H9 (cell line): Measurements from ENCODE around the gene HAT1. TPM values are rescaled to one million over a fixed set of nuclear protein-coding genes. Genes with fewer than 3 reads are reported as not detected.

Experiments
- DNase-seq: peaks from one replicate; pipeline ENCODE4 v3.0.0-alpha.2; 2017
- H2AFZ ChIP-seq: one replicate; pipeline ENCODE4 v1.6.1; 2013; ENCODE audit warnings: mild to moderate bottlenecking, low read length, control low read depth, moderate library complexity
- H2AK5ac ChIP-seq: 2 replicates; pipeline ENCODE4 v1.6.1; 2013; ENCODE audit warnings: low read length, control low read depth, mixed read lengths; ENCODE audit not compliant: insufficient read length
- H2BK120ac ChIP-seq: one replicate; pipeline ENCODE4 v1.6.1; 2013; ENCODE audit warnings: low read depth, mild to moderate bottlenecking, low read length, control low read depth, inconsistent platforms; ENCODE audit not compliant: poor library complexity, severe bottlenecking
- H2BK12ac ChIP-seq: 2 replicates; pipeline ENCODE4 v1.6.1; 2013; ENCODE audit warnings: low read length, control low read depth, mixed read lengths, low read depth; ENCODE audit not compliant: insufficient read length
- H2BK15ac ChIP-seq: 2 replicates; pipeline ENCODE4 v1.6.1; 2013; ENCODE audit warnings: low read depth, low read length, control low read depth
- H2BK20ac ChIP-seq: one replicate; pipeline ENCODE4 v1.6.1; 2013; ENCODE audit warnings: low read depth, mild to moderate bottlenecking, low read length, control low read depth, inconsistent platforms; ENCODE audit not compliant: poor library complexity, severe bottlenecking
- H2BK5ac ChIP-seq: 2 replicates; pipeline ENCODE4 v1.6.1; 2013; ENCODE audit warnings: low read length, control low read depth, mixed read lengths; ENCODE audit not compliant: insufficient read length
- H3K14ac ChIP-seq: 2 replicates; pipeline ENCODE4 v1.6.1; 2013; ENCODE audit warnings: low read length, control low read depth; ENCODE audit not compliant: insufficient read depth
- H3K18ac ChIP-seq: 2 replicates; pipeline ENCODE4 v1.6.1; 2013; ENCODE audit warnings: low read depth, mild to moderate bottlenecking, mixed read lengths, low read length, control low read depth; ENCODE audit not compliant: insufficient read length
- H3K23ac ChIP-seq: 2 replicates; pipeline ENCODE4 v1.6.1; 2013; ENCODE audit warnings: low read length, control low read depth, mixed read lengths, low read depth; ENCODE audit not compliant: insufficient read length
- H3K23me2 ChIP-seq: 2 replicates; pipeline ENCODE4 v1.6.1; 2013; ENCODE audit warnings: low read depth, mild to moderate bottlenecking, mixed read lengths, low read length, control low read depth; ENCODE audit not compliant: insufficient read length, poor library complexity, severe bottlenecking
- H3K27ac ChIP-seq: 2 replicates; pipeline ENCODE4 v1.5.1; 2013; ENCODE audit warnings: low read length, control low read depth, mixed read lengths, low read depth; ENCODE audit not compliant: insufficient read length
- H3K27me3 ChIP-seq: 2 replicates; pipeline ENCODE4 v1.6.1; 2013; ENCODE audit warnings: low read length, control low read depth, inconsistent platforms; ENCODE audit not compliant: insufficient read depth
- H3K4ac ChIP-seq: 2 replicates; pipeline ENCODE4 v1.6.1; 2013; ENCODE audit warnings: low read depth, mild to moderate bottlenecking, control low read depth, inconsistent platforms, low read length, moderate library complexity
- H3K4me1 ChIP-seq: 2 replicates; pipeline ENCODE4 v1.6.1; 2013; ENCODE audit warnings: low read length, control low read depth, inconsistent platforms; ENCODE audit not compliant: insufficient read depth
- H3K4me2 ChIP-seq: 2 replicates; pipeline ENCODE4 v1.6.1; 2013; ENCODE audit warnings: low read length, control low read depth, mixed read lengths; ENCODE audit not compliant: insufficient read length, insufficient read depth
- H3K56ac ChIP-seq: 2 replicates; pipeline ENCODE4 v1.6.1; 2013; ENCODE audit warnings: low read depth, mild to moderate bottlenecking, mixed read lengths, low read length, control low read depth; ENCODE audit not compliant: insufficient read length
- H3K79me1 ChIP-seq: 2 replicates; pipeline ENCODE4 v1.6.1; 2013; ENCODE audit warnings: low read depth, mild to moderate bottlenecking, moderate library complexity, low read length, control low read depth, inconsistent platforms; ENCODE audit not compliant: insufficient read depth, poor library complexity, severe bottlenecking
- H3K79me2 ChIP-seq: 2 replicates; pipeline ENCODE4 v1.6.1; 2013; ENCODE audit warnings: low read length, control low read depth, inconsistent platforms; ENCODE audit not compliant: insufficient read depth
- H3K9ac ChIP-seq: 2 replicates; pipeline ENCODE4 v1.6.1; 2013; ENCODE audit warnings: low read length, control low read depth, mixed read lengths; ENCODE audit not compliant: insufficient read length; ENCODE audit errors: extremely low read depth
- H3K9me3 ChIP-seq: one replicate; pipeline ENCODE4 v1.6.1; 2013; ENCODE audit warnings: low read depth, low read length, inconsistent platforms; ENCODE audit not compliant: control insufficient read depth
- H3T11ph ChIP-seq: one replicate; pipeline ENCODE4 v1.6.1; 2013; ENCODE audit warnings: mild to moderate bottlenecking, low read length, control low read depth, inconsistent platforms
- H4K20me1 ChIP-seq: one replicate; pipeline ENCODE4 v1.6.1; 2013; ENCODE audit not compliant: control insufficient read depth, insufficient read length, insufficient read depth
- H4K5ac ChIP-seq: 2 replicates; pipeline ENCODE4 v1.6.1; 2013; ENCODE audit warnings: low read depth, mild to moderate bottlenecking, mixed read lengths, low read length, control low read depth; ENCODE audit not compliant: insufficient read length
- H4K8ac ChIP-seq: replicated peaks from 2 replicates; pipeline ENCODE4 v1.6.1; 2013; ENCODE audit warnings: low read length, control low read depth, mixed read lengths, low read depth; ENCODE audit not compliant: insufficient read length
- H4K91ac ChIP-seq: 2 replicates; pipeline ENCODE4 v1.6.1; 2013; ENCODE audit warnings: low read depth, mild to moderate bottlenecking, moderate library complexity, mixed read lengths, low read length, control low read depth; ENCODE audit not compliant: insufficient read length
- H3K27ac Mint-ChIP-seq, 3 experiments: 2 replicates in 2 of 3; 3 replicates in 1 of 3; pipeline ENCODE4 v1.8.0; 2020 to 2021; ENCODE audit warnings: mixed read lengths in 3 of 3, mild to moderate bottlenecking in 1 of 3, moderate library complexity in 1 of 3
- H3K27me3 Mint-ChIP-seq: 2 replicates; pipeline ENCODE4 v1.8.0; 2021; ENCODE audit warnings: low read depth, mild to moderate bottlenecking, moderate library complexity, mixed read lengths
- H3K36me3 Mint-ChIP-seq, 3 experiments: 2 replicates in 2 of 3; 3 replicates in 1 of 3; pipeline ENCODE4 v1.8.0; 2020 to 2021; ENCODE audit warnings: low read depth in 3 of 3, mixed read lengths in 3 of 3; ENCODE audit not compliant: insufficient read depth in 1 of 3
- H3K4me1 Mint-ChIP-seq, 2 experiments: 2 replicates each; pipeline ENCODE4 v1.8.0; 2020; ENCODE audit warnings: mixed read lengths in 2 of 2
- H3K4me3 Mint-ChIP-seq, 2 experiments: 2 replicates in 1 of 2; 3 replicates in 1 of 2; pipeline ENCODE4 v1.8.0; 2020 to 2021; ENCODE audit warnings: mild to moderate bottlenecking in 2 of 2, mixed read lengths in 2 of 2, moderate library complexity in 1 of 2
- H3K9me3 Mint-ChIP-seq, 2 experiments: 2 replicates in 1 of 2; 3 replicates in 1 of 2; pipeline ENCODE4 v1.8.0; 2020; ENCODE audit warnings: mild to moderate bottlenecking in 2 of 2, mixed read lengths in 2 of 2, moderate library complexity in 1 of 2
- WGBS: extraction: QIAGEN DNeasy Blood & Tissue Kit; methylation state at CpG from one replicate; pipeline ENCODE4 v1.1.7; 2013; ENCODE audit warnings: missing lambda C conversion rate, low lambda C conversion rate, mixed read lengths; ENCODE audit not compliant: insufficient read length; ENCODE audit errors: extremely low coverage; 5-methylcytosine and 5-hydroxymethylcytosine counted together
- total RNA-seq: library from RNA; stranded (reverse); gene quantifications from 2 replicates; pipeline ENCODE4 v1.2.1, GENCODE V29; 2021
- TF ChIP-seq, protein P1 (sequence below): fragments of 200-600 bp; sonication (generic); conservative IDR thresholded peaks from 3 replicates; pipeline ENCODE4 v1.8.0; 2021; ENCODE audit warnings: antibody characterized with exemption, mild to moderate bottlenecking

The HAT1 gene
- total RNA-seq, 1 experiment from 2014 or later: 73.0 TPM

DNA sequence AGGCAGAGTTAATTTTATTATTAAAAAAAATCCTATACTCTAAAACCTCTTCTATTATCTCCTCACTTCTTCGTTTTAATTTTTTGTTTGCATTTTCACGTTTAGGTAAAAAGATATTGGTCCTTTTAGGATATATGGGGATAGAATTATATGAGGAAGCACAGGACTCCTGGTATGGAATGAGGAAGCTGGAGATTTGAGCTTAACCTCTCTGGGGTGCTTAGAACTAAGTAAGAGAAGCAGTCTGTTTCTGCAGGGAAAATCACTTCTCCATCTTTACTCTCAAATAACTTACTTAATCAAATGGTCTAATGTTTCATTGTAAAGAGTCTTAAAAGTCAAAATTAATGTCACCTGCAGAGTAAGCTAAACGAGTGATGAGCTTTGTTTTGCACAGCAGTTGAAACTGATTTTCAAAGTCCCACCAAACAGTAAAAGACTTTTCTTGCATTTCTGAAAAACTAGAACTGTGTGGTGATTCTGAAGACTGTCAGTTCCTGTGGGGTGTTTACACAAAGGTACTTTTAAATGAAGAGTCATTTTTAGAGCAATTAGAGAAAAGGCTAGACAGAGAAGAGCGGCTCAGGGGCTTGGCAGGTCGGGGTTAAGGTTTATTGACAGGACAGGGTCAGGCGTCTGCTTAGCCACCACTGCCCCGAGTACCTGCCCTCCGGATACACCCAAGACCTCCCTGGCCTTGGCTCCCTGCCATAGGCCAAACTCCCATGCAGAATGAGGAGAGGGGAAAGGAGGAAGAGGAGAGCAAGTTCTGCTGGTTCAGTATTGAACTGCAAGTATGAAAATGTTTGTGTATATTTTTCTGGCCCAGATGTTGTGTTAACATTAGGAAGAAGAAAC is 99.0 kb downstream of the HAT1 start:
- Histone ChIP-seq H3K23me2 (no peaks in the 10 kb centered on the region), H3K14ac (no peak overlapping the region), H2BK120ac (no peak overlapping the region), H3K27ac (no peak overlapping the region), H2BK20ac (no peak overlapping the region), H2AK5ac (no peak overlapping the region), H3K18ac (no peak overlapping the region), H2BK15ac (no peak overlapping the region), H4K8ac (no peak overlapping the region), H4K20me1 (no peaks in the 10 kb centered on the region), H3K79me2 (no peaks in the 10 kb centered on the region), H2AFZ (no peak overlapping the region), H3K56ac (no peak overlapping the region), H2BK5ac (no peak overlapping the region), H3K23ac (no peak overlapping the region), H3K4me2 (no peak overlapping the region), H3T11ph (no peak overlapping the region), H4K91ac (no peak overlapping the region), H3K4me1 (peaks cover 2% of the 10 kb centered on the region; the same call in 1 of the 2 replicates), H4K5ac (no peak overlapping the region), H3K4ac (no peak overlapping the region), H3K9ac (no peak overlapping the region), H3K9me3 (no peaks in the 10 kb centered on the region), H2BK12ac (no peak overlapping the region), H3K27me3 (no peaks in the 10 kb centered on the region), H3K79me1 (no peaks in the 10 kb centered on the region)
- peak overlapping the region in 1 of 2 experiments; percentile 25; a peak in 2 of 5 replicates for H3K4me3 Mint-ChIP-seq
- H3K9me3 Mint-ChIP-seq: no peaks in the 10 kb centered on the region
- peak; percentile 47 for DNase-seq
- WGBS: 100% methylated on average over 2 of the region's 8 CpGs
- peak overlapping the region in 2 of 3 experiments; percentile 3 to 85; a peak in 4 of 7 replicates for H3K27ac Mint-ChIP-seq
- no peaks in the 10 kb centered on the region for H3K36me3 Mint-ChIP-seq
- TF ChIP-seq, protein P1, sequence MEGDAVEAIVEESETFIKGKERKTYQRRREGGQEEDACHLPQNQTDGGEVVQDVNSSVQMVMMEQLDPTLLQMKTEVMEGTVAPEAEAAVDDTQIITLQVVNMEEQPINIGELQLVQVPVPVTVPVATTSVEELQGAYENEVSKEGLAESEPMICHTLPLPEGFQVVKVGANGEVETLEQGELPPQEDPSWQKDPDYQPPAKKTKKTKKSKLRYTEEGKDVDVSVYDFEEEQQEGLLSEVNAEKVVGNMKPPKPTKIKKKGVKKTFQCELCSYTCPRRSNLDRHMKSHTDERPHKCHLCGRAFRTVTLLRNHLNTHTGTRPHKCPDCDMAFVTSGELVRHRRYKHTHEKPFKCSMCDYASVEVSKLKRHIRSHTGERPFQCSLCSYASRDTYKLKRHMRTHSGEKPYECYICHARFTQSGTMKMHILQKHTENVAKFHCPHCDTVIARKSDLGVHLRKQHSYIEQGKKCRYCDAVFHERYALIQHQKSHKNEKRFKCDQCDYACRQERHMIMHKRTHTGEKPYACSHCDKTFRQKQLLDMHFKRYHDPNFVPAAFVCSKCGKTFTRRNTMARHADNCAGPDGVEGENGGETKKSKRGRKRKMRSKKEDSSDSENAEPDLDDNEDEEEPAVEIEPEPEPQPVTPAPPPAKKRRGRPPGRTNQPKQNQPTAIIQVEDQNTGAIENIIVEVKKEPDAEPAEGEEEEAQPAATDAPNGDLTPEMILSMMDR: no peak
- H3K27me3 Mint-ChIP-seq: no peaks in the 10 kb centered on the region
- peaks cover 13 to 15% of the 10 kb centered on the region in 2 experiments for H3K4me1 Mint-ChIP-seq
